Panc1 (cell line): Measurements from ENCODE around the gene NPIPA5.
"Not testable (repeated sequence)": the region's sequence is repeated elsewhere in the genome, so short reads cannot be mapped to it uniquely, and the experiment has no call there.

Source experiments
- POLR2AphosphoS5 ChIP-seq: IDR thresholded peaks from 2 replicates; pipeline ENCODE4 v1.6.1; 2012; ENCODE audit warnings: mild to moderate bottlenecking, low read depth, low read length, moderate library complexity
- TF ChIP-seq, protein P1 (sequence below): fragments of 450-650 bp; IDR thresholded peaks from 2 replicates; pipeline ENCODE4 v1.5.1; 2017; ENCODE audit warnings: mild to moderate bottlenecking

DNA sequence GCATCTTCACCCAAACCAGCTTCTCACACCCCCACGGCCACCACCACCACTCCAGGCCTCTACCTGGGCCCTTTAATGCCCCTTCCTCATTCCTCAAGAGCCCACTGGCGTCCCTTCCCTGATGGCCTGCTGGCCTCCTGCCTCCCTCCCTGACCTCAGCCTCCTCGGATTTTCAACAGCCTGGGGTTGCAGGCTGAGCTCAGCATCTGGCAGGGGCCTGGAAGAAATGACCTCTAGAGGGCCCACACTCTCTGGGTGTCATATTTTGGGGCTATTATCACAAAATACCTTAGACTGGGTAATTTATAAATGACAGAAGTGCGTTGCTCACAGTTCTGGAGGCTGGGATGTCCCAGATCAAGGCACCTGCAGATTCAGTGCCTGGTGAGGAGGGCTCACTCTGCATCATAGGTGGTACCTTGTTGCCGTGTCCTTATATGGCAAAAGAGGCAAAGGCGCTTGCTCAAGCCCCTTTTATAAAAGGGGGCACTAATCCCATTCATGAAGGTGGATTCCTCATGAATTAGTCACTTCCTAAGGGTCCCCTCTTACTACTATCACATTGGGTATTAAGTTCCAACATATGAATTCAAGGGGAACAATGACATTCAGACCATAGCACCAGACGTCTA lies 40.0 kb downstream of the NPIPA5 start:
- TF ChIP-seq, protein P1, sequence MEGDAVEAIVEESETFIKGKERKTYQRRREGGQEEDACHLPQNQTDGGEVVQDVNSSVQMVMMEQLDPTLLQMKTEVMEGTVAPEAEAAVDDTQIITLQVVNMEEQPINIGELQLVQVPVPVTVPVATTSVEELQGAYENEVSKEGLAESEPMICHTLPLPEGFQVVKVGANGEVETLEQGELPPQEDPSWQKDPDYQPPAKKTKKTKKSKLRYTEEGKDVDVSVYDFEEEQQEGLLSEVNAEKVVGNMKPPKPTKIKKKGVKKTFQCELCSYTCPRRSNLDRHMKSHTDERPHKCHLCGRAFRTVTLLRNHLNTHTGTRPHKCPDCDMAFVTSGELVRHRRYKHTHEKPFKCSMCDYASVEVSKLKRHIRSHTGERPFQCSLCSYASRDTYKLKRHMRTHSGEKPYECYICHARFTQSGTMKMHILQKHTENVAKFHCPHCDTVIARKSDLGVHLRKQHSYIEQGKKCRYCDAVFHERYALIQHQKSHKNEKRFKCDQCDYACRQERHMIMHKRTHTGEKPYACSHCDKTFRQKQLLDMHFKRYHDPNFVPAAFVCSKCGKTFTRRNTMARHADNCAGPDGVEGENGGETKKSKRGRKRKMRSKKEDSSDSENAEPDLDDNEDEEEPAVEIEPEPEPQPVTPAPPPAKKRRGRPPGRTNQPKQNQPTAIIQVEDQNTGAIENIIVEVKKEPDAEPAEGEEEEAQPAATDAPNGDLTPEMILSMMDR = not testable (repeated sequence)
- TF ChIP-seq POLR2AphosphoS5 = not testable (repeated sequence)
